Upper lobe of left lung (tissue), 4 donors: ENCODE measurements around the gene IRAG1.

ENCODE experiments used
- EP300 ChIP-seq, 4 donors: sonication (generic); formaldehyde crosslinking; IDR thresholded peaks; one replicate each; pipeline ENCODE4 v1.5.1; 2017; ENCODE audit warnings: antibody characterized with exemption in 4 of 4, control low read depth in 2 of 4
- POLR2A ChIP-seq, 4 donors: fragments of 450-650 bp; IDR thresholded peaks; one replicate each; pipeline ENCODE4 v1.5.1; 2016 to 2017; ENCODE audit warnings: antibody characterized with exemption in 4 of 4, mild to moderate bottlenecking in 2 of 4
- POLR2AphosphoS5 ChIP-seq, 2 donors: sonication (generic); formaldehyde crosslinking; IDR thresholded peaks; one replicate each; pipeline ENCODE4 v1.5.1; 2017; ENCODE audit warnings: antibody characterized with exemption in 2 of 2
- TF ChIP-seq, protein P1 (sequence below), 6 experiments: fragments of 450-650 bp in 4 of 6; fragments of 200-600 bp in 2 of 6; sonication (generic) in 2 of 6; IDR thresholded peaks; one replicate each; pipeline ENCODE4 v1.5.1; 2016 to 2019; ENCODE audit warnings: antibody characterized with exemption in 6 of 6

GRCh38 chr11:10719616-10720015 is 26.1 kb upstream of the IRAG1 start:
- TF ChIP-seq, protein P1, sequence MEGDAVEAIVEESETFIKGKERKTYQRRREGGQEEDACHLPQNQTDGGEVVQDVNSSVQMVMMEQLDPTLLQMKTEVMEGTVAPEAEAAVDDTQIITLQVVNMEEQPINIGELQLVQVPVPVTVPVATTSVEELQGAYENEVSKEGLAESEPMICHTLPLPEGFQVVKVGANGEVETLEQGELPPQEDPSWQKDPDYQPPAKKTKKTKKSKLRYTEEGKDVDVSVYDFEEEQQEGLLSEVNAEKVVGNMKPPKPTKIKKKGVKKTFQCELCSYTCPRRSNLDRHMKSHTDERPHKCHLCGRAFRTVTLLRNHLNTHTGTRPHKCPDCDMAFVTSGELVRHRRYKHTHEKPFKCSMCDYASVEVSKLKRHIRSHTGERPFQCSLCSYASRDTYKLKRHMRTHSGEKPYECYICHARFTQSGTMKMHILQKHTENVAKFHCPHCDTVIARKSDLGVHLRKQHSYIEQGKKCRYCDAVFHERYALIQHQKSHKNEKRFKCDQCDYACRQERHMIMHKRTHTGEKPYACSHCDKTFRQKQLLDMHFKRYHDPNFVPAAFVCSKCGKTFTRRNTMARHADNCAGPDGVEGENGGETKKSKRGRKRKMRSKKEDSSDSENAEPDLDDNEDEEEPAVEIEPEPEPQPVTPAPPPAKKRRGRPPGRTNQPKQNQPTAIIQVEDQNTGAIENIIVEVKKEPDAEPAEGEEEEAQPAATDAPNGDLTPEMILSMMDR (IDR thresholded peaks at IDR 0.05): no peak
- TF ChIP-seq POLR2AphosphoS5 (IDR thresholded peaks at IDR 0.05) (no peak), EP300 (IDR thresholded peaks at IDR 0.05) (no peak), POLR2A (IDR thresholded peaks at IDR 0.05) (no peak)
